Fibroblast of lung (primary cell): ENCODE results near the gene NEURL1B. TPM values are rescaled to one million over a fixed set of nuclear protein-coding genes. Genes with fewer than 3 reads are reported as not detected.

Experiments
- DNase-seq, 2 donors: peaks; one replicate each; pipeline versions ENCODE4 v3.0.0 to v3.0.0-alpha.2; 2010; ENCODE audit warnings: low read depth in 2 of 2
- H2AFZ ChIP-seq: 2 replicates; pipeline ENCODE4 v1.5.1; 2012; ENCODE audit warnings: low read length, control low read depth, inconsistent platforms
- H3K27ac ChIP-seq: 2 replicates; pipeline ENCODE4 v1.5.1; 2011; ENCODE audit warnings: low read length, control low read depth; ENCODE audit not compliant: insufficient read depth
- H3K27me3 ChIP-seq: 2 replicates; pipeline ENCODE4 v1.5.1; 2011; ENCODE audit warnings: mild to moderate bottlenecking, low read length; ENCODE audit not compliant: control insufficient read depth, insufficient read depth
- H3K36me3 ChIP-seq: 2 replicates; pipeline ENCODE4 v1.5.1; 2011; ENCODE audit warnings: low read length; ENCODE audit not compliant: control insufficient read depth, insufficient read depth
- H3K4me1 ChIP-seq: 2 replicates; pipeline ENCODE4 v1.5.1; 2011; ENCODE audit warnings: low read length; ENCODE audit not compliant: control insufficient read depth, insufficient read depth; ENCODE audit errors: extremely low read depth
- H3K4me2 ChIP-seq: 2 replicates; pipeline ENCODE4 v1.5.1; 2011; ENCODE audit warnings: low read length, control low read depth; ENCODE audit not compliant: insufficient read depth; ENCODE audit errors: extremely low read depth
- H3K4me3 ChIP-seq, 4 experiments: fragments of 200-600 bp in 1 of 4; sonication (generic) in 1 of 4; replicated peaks in 1 of 4; 2 replicates each; pipeline ENCODE4 v1.5.1; 2011 to 2016; ENCODE audit warnings: low read length in 4 of 4, low read depth in 3 of 4, mild to moderate bottlenecking in 3 of 4, control low read depth in 2 of 4, inconsistent platforms in 1 of 4, mixed read lengths in 1 of 4; ENCODE audit not compliant: insufficient read depth in 1 of 4; ENCODE audit errors: control extremely low read depth in 1 of 4
- H3K79me2 ChIP-seq: 2 replicates; pipeline ENCODE4 v1.5.1; 2012; ENCODE audit warnings: mild to moderate bottlenecking, low read length, inconsistent platforms; ENCODE audit not compliant: control insufficient read depth, insufficient read depth
- H3K9ac ChIP-seq: 2 replicates; pipeline ENCODE4 v1.5.1; 2011; ENCODE audit warnings: mild to moderate bottlenecking, low read length, control low read depth; ENCODE audit not compliant: insufficient read depth
- H3K9me3 ChIP-seq: 2 replicates; pipeline ENCODE4 v1.5.1; 2012; ENCODE audit warnings: low read depth, low read length; ENCODE audit not compliant: control insufficient read depth, insufficient read depth
- H4K20me1 ChIP-seq: 2 replicates; pipeline ENCODE4 v1.5.1; 2011; ENCODE audit warnings: low read length; ENCODE audit not compliant: control insufficient read depth, insufficient read depth; ENCODE audit errors: extremely low read depth
- EZH2 ChIP-seq: IDR thresholded peaks from 2 replicates; pipeline ENCODE4 v1.5.1; 2012; ENCODE audit warnings: low read length, control low read depth, mild to moderate bottlenecking; ENCODE audit errors: missing control alignments
- polyA plus RNA-seq, 2 donors: library from polyadenylated mRNA; depleted of rRNA in 1 of 2; stranded (reverse) in 1 of 2; unstranded in 1 of 2; fragments of >200 nt; gene quantifications; 2 replicates each; pipeline ENCODE4 v1.2.1, GENCODE V29; 2011 to 2012; ENCODE audit warnings: missing spikeins in 1 of 2
- total RNA-seq: library from RNA; depleted of rRNA; stranded (reverse); fragments of >200 nt; gene quantifications from 2 replicates; pipeline ENCODE4 v1.2.1, GENCODE V29; 2014
- TF ChIP-seq, protein P1 (sequence below), 2 donors: IDR thresholded peaks in 1 of 2; conservative IDR thresholded peaks in 1 of 2; 1 replicate in 1 of 2; 2 replicates in 1 of 2; pipeline ENCODE4 v1.5.1; 2011 to 2012; ENCODE audit warnings: low read length in 2 of 2, control low read depth in 1 of 2, inconsistent platforms in 1 of 2, low read depth in 1 of 2, mild to moderate bottlenecking in 1 of 2

Gene NEURL1B
- total and polyA plus RNA-seq, 2 donors (not counting 1 experiment from before 2014, with no cell fraction given) = 5.0 to 6.1 TPM

DNA sequence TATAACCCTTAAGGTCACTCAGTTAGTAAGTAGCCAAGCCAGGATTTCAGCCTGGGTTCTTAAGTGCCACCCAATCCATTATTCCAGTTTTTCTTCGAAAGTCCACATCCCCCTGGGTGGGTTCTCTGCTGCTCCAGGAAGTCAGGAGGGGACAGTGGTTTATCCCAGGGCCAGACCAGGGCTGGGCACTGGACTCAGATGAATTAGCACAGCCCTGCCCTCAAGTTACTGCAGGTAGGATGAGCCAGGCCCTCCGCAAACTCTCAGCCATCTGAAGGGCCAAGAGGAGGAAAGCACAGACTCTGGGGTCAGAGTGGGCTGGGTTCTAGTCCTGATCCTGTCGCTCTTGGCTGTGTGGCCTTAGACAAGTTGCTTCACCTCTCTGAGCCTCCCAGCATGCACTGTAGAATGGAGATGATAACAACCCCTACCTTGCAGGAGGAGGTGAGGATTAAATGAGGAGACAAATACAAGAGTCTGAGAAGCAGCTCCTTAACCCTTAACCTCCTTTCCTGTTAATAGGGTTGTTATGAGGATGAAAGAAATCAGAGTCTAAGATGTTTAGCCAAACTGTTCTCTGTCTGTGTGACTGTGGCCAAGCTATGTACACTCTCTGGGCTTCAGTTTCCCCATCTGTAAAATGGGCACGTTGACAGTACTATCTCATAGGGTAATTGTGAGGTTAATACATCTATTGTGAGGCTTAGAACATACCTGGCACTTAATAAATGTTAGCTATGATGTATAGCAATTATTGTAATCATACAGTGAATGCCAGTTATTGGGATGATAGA, 6.8 kb upstream of the NEURL1B start:
- Histone ChIP-seq H2AFZ (no peak overlapping the region), H3K4me2 (no peak overlapping the region), H3K27ac (no peak overlapping the region), H3K79me2 (no peaks in the 10 kb centered on the region), H4K20me1 (no peaks in the 10 kb centered on the region), H3K9me3 (no peaks in the 10 kb centered on the region), H3K4me1 (no peaks in the 10 kb centered on the region), H3K36me3 (no peaks in the 10 kb centered on the region), H3K9ac (no peak overlapping the region), H3K4me3 (no peak overlapping the region), H3K27me3 (peaks cover 3% of the 10 kb centered on the region)
- TF ChIP-seq, protein P1, sequence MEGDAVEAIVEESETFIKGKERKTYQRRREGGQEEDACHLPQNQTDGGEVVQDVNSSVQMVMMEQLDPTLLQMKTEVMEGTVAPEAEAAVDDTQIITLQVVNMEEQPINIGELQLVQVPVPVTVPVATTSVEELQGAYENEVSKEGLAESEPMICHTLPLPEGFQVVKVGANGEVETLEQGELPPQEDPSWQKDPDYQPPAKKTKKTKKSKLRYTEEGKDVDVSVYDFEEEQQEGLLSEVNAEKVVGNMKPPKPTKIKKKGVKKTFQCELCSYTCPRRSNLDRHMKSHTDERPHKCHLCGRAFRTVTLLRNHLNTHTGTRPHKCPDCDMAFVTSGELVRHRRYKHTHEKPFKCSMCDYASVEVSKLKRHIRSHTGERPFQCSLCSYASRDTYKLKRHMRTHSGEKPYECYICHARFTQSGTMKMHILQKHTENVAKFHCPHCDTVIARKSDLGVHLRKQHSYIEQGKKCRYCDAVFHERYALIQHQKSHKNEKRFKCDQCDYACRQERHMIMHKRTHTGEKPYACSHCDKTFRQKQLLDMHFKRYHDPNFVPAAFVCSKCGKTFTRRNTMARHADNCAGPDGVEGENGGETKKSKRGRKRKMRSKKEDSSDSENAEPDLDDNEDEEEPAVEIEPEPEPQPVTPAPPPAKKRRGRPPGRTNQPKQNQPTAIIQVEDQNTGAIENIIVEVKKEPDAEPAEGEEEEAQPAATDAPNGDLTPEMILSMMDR (conservative IDR thresholded peaks at IDR 0.05 in 1 of 2, IDR thresholded peaks at IDR 0.05 in 1 of 2; ENCODE audit: low read depth in 1 of 2, low read length in 2 of 2) = no peak
- TF ChIP-seq EZH2 = no peak
- DNase-seq = no peak

DNA sequence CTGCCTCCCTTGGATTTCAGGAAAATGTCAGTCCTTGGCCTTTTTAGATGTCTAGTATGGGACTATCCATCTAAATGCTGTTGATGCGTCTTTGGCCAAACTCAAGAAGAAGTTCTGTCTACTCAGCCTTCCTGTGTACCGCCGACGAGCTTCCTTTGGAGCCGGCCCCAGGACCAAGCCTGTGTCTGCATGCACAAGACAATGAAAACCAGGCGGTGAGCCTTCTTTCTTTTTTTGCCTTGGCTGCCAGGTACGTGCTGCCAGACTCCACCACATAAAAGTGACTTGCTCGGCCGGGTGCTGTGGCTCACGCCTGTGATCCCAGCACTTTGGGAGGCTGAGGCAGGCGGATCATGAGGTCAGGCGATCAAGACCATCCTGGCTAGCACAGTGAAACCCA, 6.0 kb upstream of the NEURL1B start:
- no peak overlapping the region for H2AFZ ChIP-seq
- no peaks in the 10 kb centered on the region for H3K79me2 ChIP-seq
- H3K9ac ChIP-seq = no peak overlapping the region
- H3K4me3 ChIP-seq = no peak overlapping the region
- H3K27ac ChIP-seq = no peak overlapping the region
- no peaks in the 10 kb centered on the region for H3K9me3 ChIP-seq
- no peaks in the 10 kb centered on the region for H3K4me1 ChIP-seq
- H3K27me3 ChIP-seq = peaks cover 3% of the 10 kb centered on the region
- no peak for TF ChIP-seq EZH2
- TF ChIP-seq, protein P1 (conservative IDR thresholded peaks at IDR 0.05 in 1 of 2, IDR thresholded peaks at IDR 0.05 in 1 of 2; ENCODE audit: low read depth in 1 of 2, low read length in 2 of 2) = no peak
- H3K36me3 ChIP-seq = no peaks in the 10 kb centered on the region
- DNase-seq = no peak
- no peaks in the 10 kb centered on the region for H4K20me1 ChIP-seq
- H3K4me2 ChIP-seq = no peak overlapping the region

DNA sequence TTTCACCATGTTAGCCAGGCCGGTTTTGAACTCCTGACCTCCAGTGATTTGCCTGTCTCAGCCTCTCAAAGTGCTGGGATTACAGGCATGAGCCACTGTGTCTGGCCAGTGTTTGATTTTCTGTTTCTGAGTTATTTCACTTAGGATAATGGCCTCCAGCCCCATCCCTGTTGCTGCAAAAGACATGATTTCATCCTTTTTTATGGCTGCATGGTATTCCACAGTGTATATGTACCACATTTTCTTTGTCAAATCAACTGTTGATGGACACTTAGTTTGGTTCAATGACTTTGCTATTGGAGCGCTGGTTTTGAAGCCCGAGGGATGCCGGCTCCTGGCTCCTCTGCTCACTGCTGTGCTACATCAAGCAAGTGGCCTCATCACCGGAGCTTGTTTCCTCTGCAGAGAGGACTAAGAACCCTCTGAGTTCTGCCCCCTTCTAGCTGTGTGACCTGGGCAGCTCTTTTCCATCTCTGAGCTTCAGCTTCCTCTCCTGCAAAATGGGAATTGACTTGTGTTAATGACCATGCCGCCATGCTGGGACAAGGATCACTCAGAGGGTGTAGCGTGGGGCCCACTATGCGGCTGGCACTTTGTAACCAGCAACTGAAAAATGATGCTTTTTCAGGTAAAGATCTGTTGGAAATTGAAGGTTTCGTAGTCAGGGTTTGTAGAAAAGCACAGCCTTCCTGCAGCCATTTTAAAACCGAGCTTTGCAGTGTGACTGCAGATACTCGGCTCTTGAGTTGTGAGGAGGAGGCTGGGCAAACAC, 4.6 kb upstream of the NEURL1B start:
- TF ChIP-seq, protein P1 (conservative IDR thresholded peaks at IDR 0.05 in 1 of 2, IDR thresholded peaks at IDR 0.05 in 1 of 2; ENCODE audit: low read depth in 1 of 2, low read length in 2 of 2) = no peak
- no peak for TF ChIP-seq EZH2
- Histone ChIP-seq H3K36me3 (no peaks in the 10 kb centered on the region), H4K20me1 (no peaks in the 10 kb centered on the region), H3K27me3 (no peaks in the 10 kb centered on the region), H3K4me3 (no peak overlapping the region), H3K4me2 (no peak overlapping the region), H3K9ac (no peak overlapping the region), H3K27ac (no peak overlapping the region), H3K79me2 (no peaks in the 10 kb centered on the region), H3K4me1 (peaks cover 2% of the 10 kb centered on the region), H3K9me3 (no peaks in the 10 kb centered on the region), H2AFZ (no peak overlapping the region)
- DNase-seq = no peak
